ENCODE data around the gene SHANK3. TPM values are rescaled to one million over a fixed set of nuclear protein-coding genes. Genes with fewer than 3 reads are reported as not detected.

Gene SHANK3
- total RNA-seq, 6 experiments from 2014 or later, result 9.7 to 16.0 (median 14.8) TPM

GRCh38 chr22:50715250-50715649 is 42.6 kb downstream of the SHANK3 start:
- intact Hi-C loops (cut with DNase I), result no loop called here
- Histone ChIP-seq H3K9me3 (no peaks in the 10 kb centered on the region), H3K27ac (no peak overlapping the region), H3K27me3 (no peaks in the 10 kb centered on the region), H3K4me3 (no peak overlapping the region), H3K36me3 (no peaks in the 10 kb centered on the region), H3K4me1 (no peaks in the 10 kb centered on the region)
- 75% methylated on average over 4 of the region's 9 CpGs for WGBS (ENCODE audit: insufficient coverage, low coverage, low lambda C conversion rate, missing lambda C conversion rate)
- no peak for TF ChIP-seq POLR2A (IDR thresholded peaks at IDR 0.05)
- no peak for TF ChIP-seq CTCF (IDR thresholded peaks at IDR 0.05)
- DNase-seq, result peak in 1 of 3 donors; percentile 54
- peak in 1 of 4 donors; percentile 1 for ATAC-seq

- no peak for DNase-seq
- H3K4me3 ChIP-seq, result no peak overlapping the region
- no peak for ATAC-seq
These were observed 43.2 kb downstream of the SHANK3 start for GRCh38 chr22:50715776-50716175.

GRCh38 chr22:50716290-50717024 is 43.8 kb downstream of the SHANK3 start:
- Histone ChIP-seq H3K9me3 (no peaks in the 10 kb centered on the region), H3K36me3 (no peaks in the 10 kb centered on the region), H3K4me3 (no peak overlapping the region), H3K4me1 (no peaks in the 10 kb centered on the region), H3K27me3 (no peaks in the 10 kb centered on the region), H3K27ac (no peak overlapping the region)
- intact Hi-C loops (cut with DNase I), result no loop called here
- DNase-seq (no peak), ATAC-seq (no peak)
- WGBS (ENCODE audit: insufficient coverage, low coverage, low lambda C conversion rate, missing lambda C conversion rate), result 85% methylated on average over 11 of the region's 13 CpGs
- TF ChIP-seq CTCF (IDR thresholded peaks at IDR 0.05), result no peak
- TF ChIP-seq POLR2A (IDR thresholded peaks at IDR 0.05), result no peak

More at GRCh38 chr22:50715776-50716175, 43.2 kb downstream of the SHANK3 start:
- Histone ChIP-seq H3K9me3 (no peaks in the 10 kb centered on the region), H3K27me3 (no peaks in the 10 kb centered on the region), H3K4me1 (no peaks in the 10 kb centered on the region), H3K27ac (no peak overlapping the region), H3K36me3 (no peaks in the 10 kb centered on the region)
- intact Hi-C loops (cut with DNase I), result no loop called here
- no peak for TF ChIP-seq POLR2A (IDR thresholded peaks at IDR 0.05)
- TF ChIP-seq CTCF (IDR thresholded peaks at IDR 0.05), result no peak
- no CpG with 5 or more reads among the region's 7 CpGs for WGBS (ENCODE audit: insufficient coverage, low coverage, low lambda C conversion rate, missing lambda C conversion rate)

GRCh38 chr22:50717709-50718351 is 45.2 kb downstream of the SHANK3 start:
- Histone ChIP-seq H3K4me1 (no peaks in the 10 kb centered on the region), H3K4me3 (no peak overlapping the region), H3K27me3 (no peaks in the 10 kb centered on the region), H3K9me3 (no peaks in the 10 kb centered on the region), H3K36me3 (peaks cover 0 to 7% (median 0%) of the 10 kb centered on the region in 4 donors), H3K27ac (no peak overlapping the region)
- DNase-seq (no peak), ATAC-seq (no peak)
- WGBS (ENCODE audit: insufficient coverage, low coverage, low lambda C conversion rate, missing lambda C conversion rate), result 91% methylated on average over 4 of the region's 10 CpGs
- intact Hi-C loops (cut with DNase I), result no loop called here
- no peak for TF ChIP-seq POLR2A (IDR thresholded peaks at IDR 0.05)
- TF ChIP-seq CTCF (IDR thresholded peaks at IDR 0.05), result no peak
